Spinal cord (tissue), 10 donors: ENCODE results near the gene FAM131C. TPM values are rescaled to one million over a fixed set of nuclear protein-coding genes. Genes with fewer than 3 reads are reported as not detected.
A peak's percentile ranks its signal among the peaks of the same experiment; 100 is the strongest.

Source experiments
- DNase-seq, 6 donors: peaks; one replicate each; pipeline versions ENCODE4 v3.0.0 to v3.0.0-alpha.2; 2013 to 2015; ENCODE audit warnings: low spot score in 6 of 6, low read depth in 4 of 6
- H3K27ac ChIP-seq: one replicate; pipeline ENCODE4 v1.5.1; 2013; ENCODE audit warnings: low read depth, low read length, control low read depth
- H3K27me3 ChIP-seq: one replicate; pipeline ENCODE4 v1.6.1; 2013; ENCODE audit warnings: low read length; ENCODE audit not compliant: control insufficient read depth, insufficient read depth
- H3K36me3 ChIP-seq: one replicate; pipeline ENCODE4 v1.6.1; 2013; ENCODE audit warnings: low read length; ENCODE audit not compliant: control insufficient read depth, insufficient read depth
- H3K4me1 ChIP-seq: one replicate; pipeline ENCODE4 v1.6.1; 2013; ENCODE audit warnings: low read length; ENCODE audit not compliant: control insufficient read depth, insufficient read depth
- H3K4me3 ChIP-seq: one replicate; pipeline ENCODE4 v1.5.1; 2013; ENCODE audit warnings: low read depth, low read length, control low read depth
- H3K9me3 ChIP-seq: one replicate; pipeline ENCODE4 v1.6.1; 2013; ENCODE audit warnings: low read length; ENCODE audit not compliant: control insufficient read depth, insufficient read depth
- WGBS: methylation state at CpG from one replicate; pipeline ENCODE4 v1.1.5; 2013; ENCODE audit warnings: missing lambda C conversion rate; ENCODE audit not compliant: insufficient coverage; 5-methylcytosine and 5-hydroxymethylcytosine counted together
- polyA plus RNA-seq, 2 donors: library from polyadenylated mRNA; unstranded; fragments of 120-200 nt; gene quantifications; one replicate each; pipeline ENCODE4 v1.2.1, GENCODE V29; 2013; ENCODE audit not compliant: insufficient read length in 2 of 2
- total RNA-seq, 2 donors: library from RNA; depleted of rRNA in 1 of 2; stranded (reverse); fragments of 120-200 nt in 1 of 2; fragments of >200 nt in 1 of 2; gene quantifications; one replicate each; pipeline versions ENCODE4 v1.2.3 to v1.2.4, GENCODE V29; 2013 to 2014
- donor health status: healthy.

FAM131C gene
- total and polyA plus RNA-seq, 4 donors, result 1.9 to 26.4 (median 12.6) TPM

DNA sequence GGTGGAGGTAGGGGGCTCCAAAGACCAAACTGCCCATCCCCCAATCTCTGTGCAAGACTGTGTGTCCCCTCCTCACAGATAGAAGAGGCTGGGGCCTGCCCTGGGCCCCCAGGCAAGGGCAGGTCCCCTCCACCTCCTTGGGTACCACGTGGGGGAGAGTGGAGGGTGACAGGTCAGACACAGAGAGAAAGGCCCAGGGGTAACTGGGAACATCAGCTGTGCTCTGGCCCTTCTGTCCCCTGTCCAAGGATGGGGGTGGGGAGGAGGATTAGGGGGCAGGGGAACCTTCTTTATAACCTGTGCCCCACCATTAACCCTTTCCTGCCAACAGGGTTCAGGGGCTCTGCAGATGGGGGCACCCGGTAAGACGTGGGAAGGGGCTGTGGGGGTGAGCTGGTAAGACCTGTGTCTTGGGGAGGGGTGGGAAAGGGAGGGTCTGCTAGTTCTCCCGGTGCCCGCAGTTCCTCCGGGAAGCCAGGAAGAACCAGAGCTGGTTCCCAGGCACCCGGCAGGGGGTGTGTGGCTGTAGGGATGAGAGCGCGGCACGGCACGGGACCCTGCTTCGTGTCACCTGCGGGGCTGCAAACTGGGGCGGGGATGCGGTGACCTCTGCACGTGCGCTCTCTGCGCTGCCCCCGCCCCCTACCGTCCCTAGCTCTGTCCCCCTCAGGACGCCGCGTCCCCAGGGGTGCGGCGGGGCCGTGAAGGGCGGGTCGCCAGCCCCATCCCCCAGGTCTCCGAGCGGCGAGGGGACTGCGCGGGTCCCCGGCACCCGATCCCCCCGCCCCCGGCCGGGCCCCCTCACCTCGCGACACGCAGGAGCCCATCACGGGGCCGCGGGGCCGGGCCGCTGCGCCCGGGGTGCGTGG lies 601 bp downstream of the FAM131C start:
- peaks cover 2% of the 10 kb centered on the region for H3K36me3 ChIP-seq
- no peak overlapping the region for H3K27ac ChIP-seq
- H3K9me3 ChIP-seq, result no peaks in the 10 kb centered on the region
- H3K4me1 ChIP-seq, result peaks cover 27% of the 10 kb centered on the region
- WGBS, result 2% methylated on average over 48 of the region's 49 CpGs
- peaks cover 3% of the 10 kb centered on the region for H3K27me3 ChIP-seq
- peak in 2 of 6 donors; percentile 49 to 56 for DNase-seq
- H3K4me3 ChIP-seq, result no peak overlapping the region

GRCh38 chr1:16072095-16072494 lies 1.4 kb downstream of the FAM131C start:
- no peak for DNase-seq
- 60% methylated on average over 1 of the region's 5 CpGs for WGBS
- H3K4me3 ChIP-seq, result no peak overlapping the region
- H3K36me3 ChIP-seq, result peaks cover 2% of the 10 kb centered on the region
- peaks cover 33% of the 10 kb centered on the region for H3K4me1 ChIP-seq
- H3K27ac ChIP-seq, result no peak overlapping the region
- H3K27me3 ChIP-seq, result peaks cover 3% of the 10 kb centered on the region
- H3K9me3 ChIP-seq, result no peaks in the 10 kb centered on the region

DNA sequence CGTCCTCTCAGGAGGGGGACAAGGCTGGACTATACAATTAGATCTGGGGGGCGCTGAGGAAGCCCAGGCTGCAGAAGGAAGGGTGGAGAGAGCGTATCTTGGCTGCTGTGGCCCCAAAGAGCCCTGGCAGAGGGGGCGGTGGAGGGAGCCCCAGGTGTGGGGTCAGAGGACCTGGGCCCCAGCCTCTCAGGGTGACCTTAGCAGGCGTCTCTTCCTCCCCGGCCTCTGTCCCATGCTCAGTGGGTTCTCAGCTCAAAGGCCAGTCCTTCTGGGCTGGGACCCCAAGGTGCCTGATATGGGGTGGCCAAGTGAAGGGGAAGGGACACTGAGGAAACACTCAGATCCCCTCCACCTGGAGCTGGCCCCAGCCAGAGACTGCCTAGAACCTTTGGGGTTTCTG lies 1.8 kb downstream of the FAM131C start:
- no peak overlapping the region for H3K27ac ChIP-seq
- H3K9me3 ChIP-seq, result no peaks in the 10 kb centered on the region
- H3K27me3 ChIP-seq, result peaks cover 3% of the 10 kb centered on the region
- WGBS, result 85% methylated on average over 4 of the region's 6 CpGs
- peaks cover 2% of the 10 kb centered on the region for H3K36me3 ChIP-seq
- peaks cover 38% of the 10 kb centered on the region for H3K4me1 ChIP-seq
- DNase-seq, result no peak
- no peak overlapping the region for H3K4me3 ChIP-seq

DNA sequence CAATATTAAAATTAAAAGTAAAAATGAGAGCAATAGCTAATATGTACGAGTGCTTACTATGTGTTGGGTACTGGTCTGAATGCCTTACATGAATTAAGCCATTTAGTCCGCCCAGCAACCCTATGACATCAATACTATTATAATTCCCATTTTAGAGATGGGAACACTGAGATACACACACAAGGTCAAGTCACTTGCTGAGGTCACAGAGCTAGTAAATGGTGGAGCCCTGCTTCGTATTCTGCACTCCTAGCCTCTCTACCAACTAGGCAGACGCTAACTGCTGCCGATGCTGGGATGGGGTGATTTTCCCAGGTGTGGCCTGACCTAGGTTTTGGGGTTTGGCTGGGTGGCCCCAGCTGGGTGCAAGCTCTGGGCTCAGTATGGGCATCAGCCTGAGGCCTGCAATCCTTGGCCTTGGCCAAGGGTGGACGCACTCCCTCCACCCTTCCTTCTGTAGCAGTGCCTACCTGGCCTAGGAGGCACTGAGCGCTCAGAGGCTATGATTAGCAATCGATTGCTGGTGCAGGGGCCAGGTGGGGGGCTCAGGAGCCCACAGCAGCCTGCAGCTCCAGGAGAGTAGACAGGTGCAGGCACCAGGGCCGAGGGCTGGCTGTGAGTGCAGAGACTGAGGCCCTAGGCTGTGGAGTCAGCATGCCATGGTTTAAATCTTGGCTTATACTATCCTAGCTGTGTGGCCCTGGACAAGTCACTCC lies 2.7 kb downstream of the FAM131C start:
- Histone ChIP-seq H3K4me1 (peaks cover 39% of the 10 kb centered on the region), H3K36me3 (peaks cover 2% of the 10 kb centered on the region), H3K27me3 (peaks cover 3% of the 10 kb centered on the region), H3K9me3 (no peaks in the 10 kb centered on the region), H3K4me3 (no peak overlapping the region), H3K27ac (no peak overlapping the region)
- no peak for DNase-seq
- 93% methylated on average over 6 of the region's 9 CpGs for WGBS

DNA sequence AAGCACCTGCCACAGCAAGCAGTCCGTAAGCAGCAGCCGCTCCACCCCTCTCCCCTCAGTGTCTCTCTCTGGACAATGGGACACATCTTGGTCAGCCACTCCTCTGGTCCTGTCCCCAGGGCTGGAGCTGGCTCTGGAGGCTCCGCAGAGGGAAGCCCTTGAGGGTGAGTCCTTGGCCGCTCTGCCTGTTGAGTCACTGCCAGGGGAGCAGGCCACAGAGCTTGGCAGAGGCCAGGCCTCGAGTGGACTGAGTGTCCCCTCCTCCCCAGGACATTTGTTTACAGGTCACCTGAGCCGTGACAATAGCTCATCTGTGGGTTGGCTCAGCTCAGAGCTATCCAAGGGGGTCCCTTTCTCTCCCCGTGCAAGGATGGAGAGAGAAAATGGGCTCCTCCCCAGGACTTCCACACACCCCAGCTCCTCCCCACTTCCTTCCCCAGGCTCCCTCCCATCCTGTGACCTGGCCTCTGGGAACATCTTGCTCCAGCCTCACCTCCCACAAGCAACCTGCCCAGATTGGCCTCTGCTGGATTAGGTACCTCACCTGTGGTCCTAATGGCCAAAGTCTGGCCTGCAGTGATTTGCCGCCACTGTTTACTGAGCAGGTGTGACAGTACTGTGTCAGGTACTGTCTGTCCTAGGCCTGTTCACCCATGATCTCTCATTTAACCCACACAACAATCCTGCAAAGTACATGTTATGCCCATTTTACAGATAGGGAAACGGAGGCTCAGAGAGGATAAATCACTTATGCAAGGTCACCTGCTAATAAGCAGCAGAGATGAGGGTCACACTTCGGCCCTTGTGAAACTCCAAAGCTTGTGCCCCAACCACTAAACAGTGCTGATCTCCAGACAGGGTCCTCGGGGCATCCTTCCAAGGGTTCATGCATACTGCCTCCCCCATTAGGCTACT lies 4.8 kb downstream of the FAM131C start:
- H3K9me3 ChIP-seq, result no peaks in the 10 kb centered on the region
- H3K4me1 ChIP-seq, result peaks cover 34% of the 10 kb centered on the region
- no peak for DNase-seq
- peaks cover 2% of the 10 kb centered on the region for H3K36me3 ChIP-seq
- H3K27ac ChIP-seq, result no peak overlapping the region
- no peak overlapping the region for H3K4me3 ChIP-seq
- no peaks in the 10 kb centered on the region for H3K27me3 ChIP-seq
- 51% methylated on average over 10 of the region's 11 CpGs for WGBS

DNA sequence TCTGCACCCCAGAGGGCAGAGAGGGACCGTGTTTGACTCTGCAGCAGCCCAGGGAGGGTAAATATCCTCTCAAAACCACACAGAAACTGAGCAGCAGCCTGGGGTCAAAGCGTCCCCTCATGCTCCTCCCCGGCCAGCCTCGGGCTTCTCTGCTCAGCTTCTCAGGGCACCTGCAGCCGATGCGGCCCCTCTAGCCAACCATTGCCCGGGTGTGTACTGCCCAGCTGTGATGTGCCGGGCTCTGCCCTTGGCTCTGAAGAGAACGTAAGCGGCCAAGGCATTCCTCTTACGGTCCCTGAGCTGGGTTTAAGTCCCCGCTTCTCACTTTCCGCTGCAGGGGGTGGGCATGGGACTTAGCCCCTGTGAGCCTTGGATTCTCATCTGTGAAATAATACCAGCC lies 5.5 kb downstream of the FAM131C start:
- H3K27ac ChIP-seq, result no peak overlapping the region
- H3K36me3 ChIP-seq, result peaks cover 2% of the 10 kb centered on the region
- DNase-seq, result no peak
- no peaks in the 10 kb centered on the region for H3K27me3 ChIP-seq
- 51% methylated on average over 13 of the region's 13 CpGs for WGBS
- H3K4me1 ChIP-seq, result peaks cover 31% of the 10 kb centered on the region
- H3K4me3 ChIP-seq, result no peak overlapping the region
- no peaks in the 10 kb centered on the region for H3K9me3 ChIP-seq

GRCh38 chr1:16067127-16067768 lies 6.2 kb downstream of the FAM131C start:
- no peak overlapping the region for H3K27ac ChIP-seq
- no peaks in the 10 kb centered on the region for H3K27me3 ChIP-seq
- H3K9me3 ChIP-seq, result no peaks in the 10 kb centered on the region
- peaks cover 30% of the 10 kb centered on the region for H3K4me1 ChIP-seq
- H3K4me3 ChIP-seq, result no peak overlapping the region
- H3K36me3 ChIP-seq, result peaks cover 2% of the 10 kb centered on the region
- 27% methylated on average over 4 of the region's 6 CpGs for WGBS
- DNase-seq, result peak in 1 of 6 donors; percentile 36

DNA sequence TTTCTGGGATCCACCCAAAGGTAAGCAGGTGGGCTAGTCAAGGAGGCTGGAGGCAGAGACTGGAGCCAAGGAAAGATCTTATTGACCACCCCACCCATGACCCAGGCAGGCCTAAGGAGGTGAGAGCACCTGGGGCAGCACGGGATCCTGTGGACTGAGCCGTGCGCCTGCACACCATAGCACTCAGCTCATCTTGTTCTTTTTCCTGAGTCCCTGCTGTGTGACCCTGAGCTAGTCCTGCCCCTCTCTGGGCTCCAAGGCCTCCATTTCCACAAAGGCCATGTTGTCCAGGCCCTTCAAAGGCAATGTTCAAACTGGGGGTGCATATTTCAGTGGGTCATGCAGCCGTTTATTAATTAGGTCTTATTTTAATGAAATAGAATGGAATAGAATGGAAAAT lies 7.2 kb downstream of the FAM131C start:
- Histone ChIP-seq H3K4me1 (peaks cover 32% of the 10 kb centered on the region), H3K36me3 (peaks cover 2% of the 10 kb centered on the region), H3K4me3 (no peak overlapping the region), H3K9me3 (no peaks in the 10 kb centered on the region), H3K27me3 (no peaks in the 10 kb centered on the region), H3K27ac (no peak overlapping the region)
- 84% methylated on average over 3 of the region's 4 CpGs for WGBS
- DNase-seq, result no peak

DNA sequence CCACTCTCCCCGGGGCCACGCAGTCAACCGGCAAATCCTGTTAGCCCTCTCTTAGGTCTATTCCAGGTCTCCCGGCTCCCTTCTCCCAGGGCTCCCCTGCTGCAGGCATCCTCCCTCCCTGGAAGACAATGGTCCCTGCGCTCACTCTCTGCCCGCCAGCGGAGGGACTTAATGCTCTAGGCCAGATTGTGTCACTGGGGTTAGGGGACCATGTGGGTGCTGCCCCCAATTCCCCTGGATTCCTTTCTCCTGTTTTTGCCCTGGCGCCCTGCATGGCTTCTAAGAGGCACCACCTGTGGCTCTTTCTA lies 8.2 kb downstream of the FAM131C start:
- DNase-seq, result no peak
- Histone ChIP-seq H3K36me3 (no peaks in the 10 kb centered on the region), H3K9me3 (no peaks in the 10 kb centered on the region), H3K4me3 (no peak overlapping the region), H3K4me1 (peaks cover 32% of the 10 kb centered on the region), H3K27ac (no peak overlapping the region), H3K27me3 (no peaks in the 10 kb centered on the region)
- WGBS, result 48% methylated on average over 7 of the region's 8 CpGs
